Transverse colon (tissue), 3 donors: Measurements from ENCODE around the gene RTP3.

Experiments used
- EP300 ChIP-seq: sonication (generic); formaldehyde crosslinking; IDR thresholded peaks from one replicate; pipeline ENCODE4 v1.6.1; 2017; ENCODE audit warnings: antibody characterized with exemption, low read depth
- POLR2A ChIP-seq: fragments of 450-650 bp; IDR thresholded peaks from one replicate; pipeline ENCODE4 v1.6.1; 2016; ENCODE audit warnings: antibody characterized with exemption, mild to moderate bottlenecking, moderate library complexity
- TF ChIP-seq, protein P1 (sequence below), 5 experiments: fragments of 200-600 bp in 3 of 5; fragments of 450-650 bp in 2 of 5; sonication (generic) in 3 of 5; IDR thresholded peaks; 1 replicate in 2 of 5; 2 replicates in 3 of 5; pipeline ENCODE4 v1.5.1; 2016 to 2017; ENCODE audit warnings: antibody characterized with exemption in 5 of 5, inconsistent platforms in 3 of 5, mild to moderate bottlenecking in 2 of 5, moderate library complexity in 1 of 5

- TF ChIP-seq POLR2A (no peak), EP300 (no peak)
- TF ChIP-seq, protein P1, sequence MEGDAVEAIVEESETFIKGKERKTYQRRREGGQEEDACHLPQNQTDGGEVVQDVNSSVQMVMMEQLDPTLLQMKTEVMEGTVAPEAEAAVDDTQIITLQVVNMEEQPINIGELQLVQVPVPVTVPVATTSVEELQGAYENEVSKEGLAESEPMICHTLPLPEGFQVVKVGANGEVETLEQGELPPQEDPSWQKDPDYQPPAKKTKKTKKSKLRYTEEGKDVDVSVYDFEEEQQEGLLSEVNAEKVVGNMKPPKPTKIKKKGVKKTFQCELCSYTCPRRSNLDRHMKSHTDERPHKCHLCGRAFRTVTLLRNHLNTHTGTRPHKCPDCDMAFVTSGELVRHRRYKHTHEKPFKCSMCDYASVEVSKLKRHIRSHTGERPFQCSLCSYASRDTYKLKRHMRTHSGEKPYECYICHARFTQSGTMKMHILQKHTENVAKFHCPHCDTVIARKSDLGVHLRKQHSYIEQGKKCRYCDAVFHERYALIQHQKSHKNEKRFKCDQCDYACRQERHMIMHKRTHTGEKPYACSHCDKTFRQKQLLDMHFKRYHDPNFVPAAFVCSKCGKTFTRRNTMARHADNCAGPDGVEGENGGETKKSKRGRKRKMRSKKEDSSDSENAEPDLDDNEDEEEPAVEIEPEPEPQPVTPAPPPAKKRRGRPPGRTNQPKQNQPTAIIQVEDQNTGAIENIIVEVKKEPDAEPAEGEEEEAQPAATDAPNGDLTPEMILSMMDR (IDR thresholded peaks at IDR 0.05) = no peak
These were observed 43.6 kb upstream of the RTP3 start for GRCh38 chr3:46454209-46454595.
